ENCODE data around the gene ERI3. TPM values are rescaled to one million over a fixed set of nuclear protein-coding genes. Genes with fewer than 3 reads are reported as not detected.
A peak's percentile ranks its signal among the peaks of the same experiment; 100 is the strongest.

Gene ERI3
- total and polyA plus RNA-seq, 2 of the 13 experiments (the other 11 are each of a cell fraction or from before 2014, with no cell fraction given) = 35.6 to 35.9 TPM

- no peak for TF ChIP-seq NFE2L1 (CRISPR knock-in tag; IDR thresholded peaks at IDR 0.05; ENCODE audit: borderline replicate concordance)
- TF ChIP-seq ZBTB25 (CRISPR knock-in tag; IDR thresholded peaks at IDR 0.05) = no peak; the same call in 1 of the 2 replicates
- TF ChIP-seq PRMT3 (CRISPR knock-in tag; IDR thresholded peaks at IDR 0.05; ENCODE audit: borderline replicate concordance, low read depth) = peak; percentile 86; the same call in 1 of the 2 replicates
- TF ChIP-seq GATAD2A (CRISPR knock-in tag; IDR thresholded peaks at IDR 0.05) = peak; percentile 83
- no peak for TF ChIP-seq GPBP1L1 (CRISPR knock-in tag; IDR thresholded peaks at IDR 0.05)
- TF ChIP-seq EED (CRISPR knock-in tag; IDR thresholded peaks at IDR 0.05) = no peak
- TF ChIP-seq ZBTB7B (CRISPR knock-in tag; IDR thresholded peaks at IDR 0.05) = peak; percentile 71; the same call in 1 of the 2 replicates
- TF ChIP-seq NFYB (CRISPR knock-in tag; IDR thresholded peaks at IDR 0.05) = peak; percentile 44; the same call in 1 of the 2 replicates
- peak; percentile 96; the same call in 1 of the 2 replicates for TF ChIP-seq CBX5 (CRISPR knock-in tag; IDR thresholded peaks at IDR 0.05; ENCODE audit: borderline replicate concordance)
- TF ChIP-seq PBX2 (CRISPR knock-in tag; IDR thresholded peaks at IDR 0.05) = no peak
- TF ChIP-seq ZNF558 (CRISPR knock-in tag; IDR thresholded peaks at IDR 0.05; ENCODE audit: borderline replicate concordance) = peak; percentile 89; the same call in 1 of the 2 replicates
- no peak for TF ChIP-seq CHCHD3 (CRISPR knock-in tag; IDR thresholded peaks at IDR 0.05)
- 0 out of 2 replicates have a peak, but pooled peaks have one; percentile 48 for TF ChIP-seq AHR (CRISPR knock-in tag; IDR thresholded peaks at IDR 0.05)
- TF ChIP-seq CREM (IDR thresholded peaks at IDR 0.05) = peak; percentile 71; the same call in 1 of the 2 replicates
- TF ChIP-seq CREM (CRISPR knock-in tag; IDR thresholded peaks at IDR 0.05) = no peak
- 0 out of 2 replicates have a peak, but pooled peaks have one; percentile 38 for TF ChIP-seq ZNF44 (CRISPR knock-in tag; IDR thresholded peaks at IDR 0.05)
- TF ChIP-seq SP4 (CRISPR knock-in tag; IDR thresholded peaks at IDR 0.05) = peak; percentile 88
- peak; percentile 65; the same call in 1 of the 2 replicates for TF ChIP-seq SAFB2 (CRISPR knock-in tag; IDR thresholded peaks at IDR 0.05; ENCODE audit: borderline replicate concordance, low read depth)
- no peak for TF ChIP-seq ZNF7 (CRISPR knock-in tag; IDR thresholded peaks at IDR 0.05)
- TF ChIP-seq MXI1 (IDR thresholded peaks at IDR 0.05; ENCODE audit: borderline replicate concordance, low read depth, low read length) = peak; percentile 75; the same call in 1 of the 3 replicates
- no peak for TF ChIP-seq TCF12 (IDR thresholded peaks at IDR 0.05)
- TF ChIP-seq TCF12 (CRISPR knock-in tag; IDR thresholded peaks at IDR 0.05) = 0 out of 2 replicates have a peak, but pooled peaks have one; percentile 31
- TF ChIP-seq ZMYM3 (CRISPR knock-in tag; IDR thresholded peaks at IDR 0.05) = peak; percentile 66; the same call in 1 of the 2 replicates
- TF ChIP-seq ZNF83 (CRISPR knock-in tag; IDR thresholded peaks at IDR 0.05; ENCODE audit: borderline replicate concordance) = no peak
- TF ChIP-seq ZFYVE20 (CRISPR knock-in tag; IDR thresholded peaks at IDR 0.05; ENCODE audit: borderline replicate concordance, low read depth) = no peak
- TF ChIP-seq HDAC6 (IDR thresholded peaks at IDR 0.05; ENCODE audit: low read depth, low read length) = no peak
- peak; percentile 76; the same call in 1 of the 2 replicates for TF ChIP-seq ZNF24 (IDR thresholded peaks at IDR 0.05)
- peak; percentile 67; the same call in 1 of the 2 replicates for TF ChIP-seq AKAP8 (CRISPR knock-in tag; IDR thresholded peaks at IDR 0.05)
These were observed 141.6 kb downstream of the ERI3 start, which contains the start of gene DMAP1 (continued) for GRCh38 chr1:44213222-44214112.
